SU-DHL-6 (cell line): ENCODE data around the gene NTM.

ENCODE experiments used
- EZH2phosphoT487 ChIP-seq: fragments of 200-600 bp; sonication (generic), shearing (Covaris generic); conservative IDR thresholded peaks from 2 replicates; pipeline ENCODE4 v1.6.1; 2018; ENCODE audit warnings: mild to moderate bottlenecking, antibody characterized with exemption, low read length, moderate library complexity, mixed read lengths
- TF ChIP-seq, protein P1 (sequence below): fragments of 200-600 bp; sonication (generic); IDR thresholded peaks from one replicate; pipeline ENCODE4 v1.5.1; 2017; ENCODE audit warnings: antibody characterized with exemption, mild to moderate bottlenecking, low read length, moderate library complexity; ENCODE audit not compliant: insufficient read depth, poor library complexity, severe bottlenecking

DNA sequence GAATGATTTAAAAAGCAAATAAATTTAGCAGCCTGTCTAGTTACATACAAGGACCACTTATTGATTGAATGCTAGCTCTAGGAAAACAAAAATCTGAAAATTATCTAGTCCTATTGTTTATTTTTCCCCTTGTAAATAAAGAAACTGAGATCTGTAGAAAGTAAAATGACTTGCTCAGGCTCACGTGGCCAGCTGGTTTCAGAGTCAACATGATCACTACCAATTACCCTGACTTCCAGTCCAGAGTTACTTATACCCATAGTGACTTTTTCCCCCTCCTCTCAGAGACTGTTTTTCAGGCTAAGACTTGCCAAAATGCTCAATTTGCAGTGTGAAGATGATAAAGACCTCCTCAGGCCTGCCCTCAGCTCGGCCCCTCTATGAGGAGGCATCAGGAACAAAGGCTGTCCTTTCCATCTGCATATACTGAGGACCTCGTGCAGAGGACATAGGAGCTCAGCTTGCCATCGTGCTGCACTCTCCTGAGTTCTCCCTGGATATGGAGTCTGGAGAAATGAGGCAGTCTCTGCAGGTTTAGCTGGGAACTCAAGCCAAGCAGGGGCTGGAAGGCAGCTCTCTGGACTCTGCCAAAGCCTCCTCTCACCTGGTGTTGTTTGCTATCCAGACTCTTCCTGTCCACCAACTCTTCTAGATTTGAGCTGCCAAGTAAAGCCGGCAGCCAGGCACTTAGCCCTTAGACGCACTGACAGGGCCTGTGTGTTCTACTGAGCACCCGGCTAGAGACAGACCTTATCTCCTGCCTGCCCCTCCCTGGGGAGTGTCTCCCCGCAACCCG lies 883.3 kb downstream of the NTM start:
- TF ChIP-seq, protein P1, sequence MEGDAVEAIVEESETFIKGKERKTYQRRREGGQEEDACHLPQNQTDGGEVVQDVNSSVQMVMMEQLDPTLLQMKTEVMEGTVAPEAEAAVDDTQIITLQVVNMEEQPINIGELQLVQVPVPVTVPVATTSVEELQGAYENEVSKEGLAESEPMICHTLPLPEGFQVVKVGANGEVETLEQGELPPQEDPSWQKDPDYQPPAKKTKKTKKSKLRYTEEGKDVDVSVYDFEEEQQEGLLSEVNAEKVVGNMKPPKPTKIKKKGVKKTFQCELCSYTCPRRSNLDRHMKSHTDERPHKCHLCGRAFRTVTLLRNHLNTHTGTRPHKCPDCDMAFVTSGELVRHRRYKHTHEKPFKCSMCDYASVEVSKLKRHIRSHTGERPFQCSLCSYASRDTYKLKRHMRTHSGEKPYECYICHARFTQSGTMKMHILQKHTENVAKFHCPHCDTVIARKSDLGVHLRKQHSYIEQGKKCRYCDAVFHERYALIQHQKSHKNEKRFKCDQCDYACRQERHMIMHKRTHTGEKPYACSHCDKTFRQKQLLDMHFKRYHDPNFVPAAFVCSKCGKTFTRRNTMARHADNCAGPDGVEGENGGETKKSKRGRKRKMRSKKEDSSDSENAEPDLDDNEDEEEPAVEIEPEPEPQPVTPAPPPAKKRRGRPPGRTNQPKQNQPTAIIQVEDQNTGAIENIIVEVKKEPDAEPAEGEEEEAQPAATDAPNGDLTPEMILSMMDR = no peak
- TF ChIP-seq EZH2phosphoT487 = no peak
